A673 (cell line): ENCODE results near the gene ESRRB.

Source experiments
- CTCF ChIP-seq: fragments of 300-800, 200-600 bp; sonication (generic); conservative IDR thresholded peaks from 2 replicates; pipeline ENCODE4 v1.5.1; 2017; ENCODE audit warnings: low read depth, mild to moderate bottlenecking, antibody characterized with exemption, low read length, moderate library complexity, mixed read lengths
- EZH2 ChIP-seq: fragments of 200-600 bp; sonication (generic); IDR thresholded peaks from 2 replicates; pipeline ENCODE4 v1.6.1; 2017; ENCODE audit warnings: borderline replicate concordance, low read depth, mild to moderate bottlenecking, mixed read lengths, antibody characterized with exemption, low read length; ENCODE audit not compliant: poor library complexity, severe bottlenecking

- TF ChIP-seq CTCF = no peak
- no peak for TF ChIP-seq EZH2
Measured at GRCh38 chr14:76328457-76329137, 47.3 kb upstream of the ESRRB start.
